IMR-90 (cell line): ENCODE data around the gene SLC7A6. TPM values are rescaled to one million over a fixed set of nuclear protein-coding genes. Genes with fewer than 3 reads are reported as not detected.

Experiments used
- ATAC-seq: fragments of 200-7000 bp; cut with Tn5 transposase; 2 replicates; pipeline ENCODE4 v1.9.1; 2020; ENCODE audit warnings: low read depth, mild to moderate bottlenecking, moderate library complexity
- BruUV-seq: library from RNA; stranded (reverse); fragments of 400-500 nt; replicated peaks from 2 replicates; lab custom pipeline; 2021; lab: Mats Ljungman, UMichigan
- CTCF ChIA-PET: fragments of 300-600 bp; formaldehyde crosslinking; extraction: SDS; loops from one replicate; lab custom pipeline; 2021; ENCODE audit warnings: antibody characterized with exemption; lab: Yijun Ruan, JAX
- POLR2A ChIA-PET: fragments of 300-600 bp; sonication (Branson Sonifier 250); formaldehyde crosslinking; loops from one replicate; lab custom pipeline; 2022; ENCODE audit warnings: antibody characterized with exemption; ENCODE audit not compliant: unreplicated experiment; lab: Charles Lee
- DNase-seq: peaks from one replicate; pipeline ENCODE4 v3.0.0; 2013
- H2AFZ ChIP-seq: replicated peaks from 2 replicates; pipeline ENCODE3; 2013; ENCODE audit warnings: low read length, mild to moderate bottlenecking; ENCODE audit not compliant: poor library complexity
- H2AK5ac ChIP-seq: 2 replicates; pipeline ENCODE4 v1.6.1; 2013; ENCODE audit warnings: low read depth, low read length, inconsistent platforms
- H2AK9ac ChIP-seq: replicated peaks from 2 replicates; pipeline ENCODE3; 2013; ENCODE audit warnings: mild to moderate bottlenecking, low read depth, low read length, moderate library complexity; ENCODE audit not compliant: poor library complexity
- H2BK120ac ChIP-seq: 2 replicates; pipeline ENCODE4 v1.6.1; 2013; ENCODE audit warnings: low read depth, low read length, inconsistent platforms
- H2BK15ac ChIP-seq: 3 replicates; pipeline ENCODE4 v1.6.1; 2013; ENCODE audit warnings: low read depth, low read length, inconsistent platforms
- H2BK20ac ChIP-seq: 2 replicates; pipeline ENCODE4 v1.6.1; 2013; ENCODE audit warnings: low read depth, mild to moderate bottlenecking, inconsistent platforms, low read length, moderate library complexity
- H2BK5ac ChIP-seq: 2 replicates; pipeline ENCODE4 v1.6.1; 2013; ENCODE audit warnings: mild to moderate bottlenecking, low read depth, low read length, inconsistent platforms; ENCODE audit not compliant: poor library complexity, severe bottlenecking
- H3K14ac ChIP-seq: replicated peaks from 2 replicates; pipeline ENCODE4 v1.6.1; 2013; ENCODE audit warnings: low read depth, low read length, inconsistent platforms
- H3K18ac ChIP-seq: 2 replicates; pipeline ENCODE4 v1.6.1; 2013; ENCODE audit warnings: low read depth, low read length, control low read depth
- H3K23ac ChIP-seq: 2 replicates; pipeline ENCODE4 v1.6.1; 2013; ENCODE audit warnings: low read depth, low read length, inconsistent platforms
- H3K27ac ChIP-seq: 2 replicates; pipeline ENCODE4 v1.5.1; 2013; ENCODE audit warnings: mild to moderate bottlenecking, control low read depth, low read length; ENCODE audit not compliant: insufficient read depth
- H3K27me3 ChIP-seq: 2 replicates; pipeline ENCODE4 v1.6.1; 2013; ENCODE audit warnings: low read length; ENCODE audit not compliant: control insufficient read depth, insufficient read depth
- H3K36me3 ChIP-seq: 2 replicates; pipeline ENCODE4 v1.6.1; 2013; ENCODE audit warnings: low read length, mixed read lengths; ENCODE audit not compliant: control insufficient read depth, insufficient read depth
- H3K4ac ChIP-seq: 2 replicates; pipeline ENCODE4 v1.6.1; 2013; ENCODE audit warnings: low read depth, low read length, inconsistent platforms
- H3K4me1 ChIP-seq: 2 replicates; pipeline ENCODE4 v1.6.1; 2013; ENCODE audit warnings: low read length, mixed read lengths; ENCODE audit not compliant: control insufficient read depth, insufficient read depth
- H3K4me2 ChIP-seq: 2 replicates; pipeline ENCODE4 v1.6.1; 2013; ENCODE audit warnings: low read depth, mild to moderate bottlenecking, control low read depth, low read length, moderate library complexity
- H3K4me3 ChIP-seq: 2 replicates; pipeline ENCODE4 v1.5.1; 2013; ENCODE audit warnings: low read depth, mild to moderate bottlenecking, control low read depth, low read length, moderate library complexity; ENCODE audit not compliant: insufficient read depth
- H3K56ac ChIP-seq: 2 replicates; pipeline ENCODE4 v1.6.1; 2013; ENCODE audit warnings: low read length, inconsistent platforms; ENCODE audit not compliant: insufficient read depth; ENCODE audit errors: extremely low read depth
- H3K79me1 ChIP-seq, 2 experiments: 2 replicates each; pipeline ENCODE4 v1.6.1; 2013; ENCODE audit warnings: low read length in 2 of 2, inconsistent platforms in 1 of 2, low read depth in 1 of 2
- H3K9ac ChIP-seq: 2 replicates; pipeline ENCODE4 v1.6.1; 2013; ENCODE audit warnings: low read depth, low read length, control low read depth
- H3K9me1 ChIP-seq: 2 replicates; pipeline ENCODE4 v1.6.1; 2013; ENCODE audit warnings: low read length, inconsistent platforms; ENCODE audit not compliant: insufficient read depth
- H3K9me3 ChIP-seq: 2 replicates; pipeline ENCODE4 v1.6.1; 2013; ENCODE audit warnings: low read length; ENCODE audit not compliant: control insufficient read depth, insufficient read depth
- H4K20me1 ChIP-seq: 2 replicates; pipeline ENCODE4 v1.6.1; 2013; ENCODE audit warnings: low read length, inconsistent platforms; ENCODE audit not compliant: insufficient read depth
- H4K5ac ChIP-seq: 2 replicates; pipeline ENCODE4 v1.6.1; 2013; ENCODE audit warnings: mild to moderate bottlenecking, low read depth, low read length, control low read depth
- H4K8ac ChIP-seq, 2 experiments: 2 replicates each; pipeline ENCODE4 v1.6.1; 2013; ENCODE audit warnings: low read depth in 2 of 2, low read length in 2 of 2, control low read depth in 1 of 2, inconsistent platforms in 1 of 2
- H4K91ac ChIP-seq: 2 replicates; pipeline ENCODE4 v1.6.1; 2013; ENCODE audit warnings: low read depth, low read length, inconsistent platforms; ENCODE audit not compliant: insufficient read depth
- BHLHE40 ChIP-seq: fragments of 150-350 bp; IDR thresholded peaks from 2 replicates; pipeline ENCODE4 v1.6.1; 2016; ENCODE audit warnings: mild to moderate bottlenecking, low read depth, low read length
- CEBPB ChIP-seq: IDR thresholded peaks from 2 replicates; pipeline ENCODE4 v1.6.1; 2012; ENCODE audit warnings: low read depth, low read length, improper control_type of control experiment
- CHD1 ChIP-seq: IDR thresholded peaks from 2 replicates; pipeline ENCODE4 v1.6.1; 2012; ENCODE audit warnings: low read depth, low read length, improper control_type of control experiment
- FOS ChIP-seq: fragments of 150-350 bp; IDR thresholded peaks from 2 replicates; pipeline ENCODE4 v1.6.1; 2016; ENCODE audit warnings: low read depth, low read length
- MAZ ChIP-seq: IDR thresholded peaks from 2 replicates; pipeline ENCODE4 v1.6.1; 2012; ENCODE audit warnings: low read depth, mild to moderate bottlenecking, low read length, improper control_type of control experiment, moderate library complexity, borderline replicate concordance
- MXI1 ChIP-seq: IDR thresholded peaks from 2 replicates; pipeline ENCODE4 v1.6.1; 2012; ENCODE audit warnings: low read depth, mild to moderate bottlenecking, low read length, moderate library complexity, borderline replicate concordance
- NFE2L2 ChIP-seq: fragments of 150-350 bp; IDR thresholded peaks from 2 replicates; pipeline ENCODE4 v1.6.1; 2016; ENCODE audit warnings: low read depth, mild to moderate bottlenecking, low read length
- POLR2A ChIP-seq: IDR thresholded peaks from 2 replicates; pipeline ENCODE4 v1.6.1; 2012; ENCODE audit warnings: mild to moderate bottlenecking, low read depth, low read length
- RAD21 ChIP-seq: IDR thresholded peaks from 2 replicates; pipeline ENCODE4 v1.6.1; 2012; ENCODE audit warnings: low read length, improper control_type of control experiment
- RCOR1 ChIP-seq: IDR thresholded peaks from 2 replicates; pipeline ENCODE4 v1.6.1; 2012; ENCODE audit warnings: mild to moderate bottlenecking, low read length, improper control_type of control experiment; ENCODE audit not compliant: insufficient replicate concordance
- RFX5 ChIP-seq: IDR thresholded peaks from 2 replicates; pipeline ENCODE4 v1.8.0; 2012; ENCODE audit warnings: low read depth, mild to moderate bottlenecking, low read length, moderate library complexity
- SMC3 ChIP-seq: fragments of 150-350 bp; IDR thresholded peaks from 2 replicates; pipeline ENCODE4 v1.6.1; 2016; ENCODE audit warnings: low read depth, mild to moderate bottlenecking, antibody characterized with exemption, low read length, moderate library complexity
- WGBS, 2 experiments: methylation state at CpG; one replicate each; pipeline versions ENCODE4 v1.1.5 to v1.1.7; 2013; ENCODE audit warnings: missing lambda C conversion rate in 2 of 2; ENCODE audit not compliant: insufficient read length in 1 of 2; ENCODE audit errors: extremely low coverage in 2 of 2; 5-methylcytosine and 5-hydroxymethylcytosine counted together
- dilution Hi-C: fragments of 300-500 bp; cut with HindIII; formaldehyde crosslinking; loops from one replicate; pipeline ENCODE4 v1.14.3; 2018; ENCODE audit warnings: low sequenced_read_pairs; ENCODE audit not compliant: unreplicated experiment
- in situ Hi-C: fragments of 300-500 bp; cut with MboI; formaldehyde crosslinking; loops from 3 replicates; pipeline ENCODE4 v1.14.3; 2019; ENCODE audit warnings: low sequenced_read_pairs, inconsistent platforms, mixed read lengths
- intact Hi-C: fragments of 100-400 bp; cut with micrococcal nuclease; formaldehyde crosslinking; loops from 2 replicates; pipeline ENCODE4 v1.10.0; 2022
- polyA plus RNA-seq, 3 experiments: library from polyadenylated mRNA; depleted of rRNA; stranded (reverse); fragments of >200 nt; gene quantifications; 2 replicates each; pipeline ENCODE4 v1.2.3, GENCODE V29; 2012; ENCODE audit warnings: low replicate concordance in 1 of 3
- total RNA-seq: library from RNA; depleted of rRNA; stranded (reverse); fragments of >200 nt; gene quantifications from 2 replicates; pipeline ENCODE4 v1.2.3, GENCODE V29; 2012
- TF ChIP-seq, protein P1 (sequence below): fragments of 150-350 bp; IDR thresholded peaks from 2 replicates; pipeline ENCODE4 v1.6.1; 2016; ENCODE audit warnings: low read depth, mild to moderate bottlenecking, low read length, moderate library complexity, borderline replicate concordance
- TF ChIP-seq, protein P2 (sequence below): conservative IDR thresholded peaks from 2 replicates; pipeline ENCODE4 v1.5.1; 2012; ENCODE audit warnings: mild to moderate bottlenecking, low read depth, low read length, improper control_type of control experiment

SLC7A6 gene
- total and polyA plus RNA-seq, 2 of the 4 experiments (the other 2 are of a cell fraction) = 29.4 to 36.1 TPM

DNA sequence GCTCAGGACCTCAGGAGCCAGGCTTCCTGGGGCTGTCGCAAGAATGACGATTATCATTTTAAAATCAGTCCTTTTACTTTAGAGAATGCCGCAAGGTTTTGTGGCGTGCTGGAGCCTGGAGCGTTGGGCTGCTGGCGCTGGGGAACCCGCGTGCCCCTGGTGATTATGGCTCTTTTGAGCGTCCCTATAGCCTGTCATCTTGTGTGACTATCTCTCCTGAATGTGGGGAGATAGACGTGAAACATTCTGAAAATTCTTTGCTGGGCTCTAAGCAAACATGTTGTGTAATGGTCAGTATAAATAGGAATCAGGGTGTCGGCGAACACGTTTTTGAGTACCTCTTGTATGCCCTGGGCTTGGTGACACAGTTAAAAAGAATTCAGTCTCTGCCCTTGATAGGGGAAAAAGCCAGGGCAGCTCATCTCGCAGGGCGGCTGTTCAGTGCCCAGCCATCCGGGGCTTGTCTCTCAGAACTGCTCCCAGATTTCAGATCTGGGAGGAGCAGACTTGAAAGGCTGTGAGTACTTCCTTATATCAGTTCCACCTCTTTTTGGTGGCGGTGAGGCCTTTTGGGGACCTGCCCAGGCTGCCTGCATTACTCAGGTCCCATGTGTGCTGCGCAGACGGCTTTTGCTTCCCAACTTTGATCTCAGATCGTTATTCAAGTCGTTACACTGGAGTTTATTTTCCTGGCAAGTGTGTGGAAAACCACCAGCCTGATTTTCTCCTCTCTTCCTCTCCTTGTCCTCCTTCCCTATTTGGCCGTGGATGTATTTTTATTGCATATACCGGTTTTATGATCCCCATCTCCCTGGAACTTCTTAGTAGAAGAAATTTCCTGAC, 973 bp downstream of the SLC7A6 start:
- BruUV-seq = TSS peak; percentile 19
- dilution Hi-C loops = no loop called here
- no peak for TF ChIP-seq MAZ
- TF ChIP-seq, protein P1, sequence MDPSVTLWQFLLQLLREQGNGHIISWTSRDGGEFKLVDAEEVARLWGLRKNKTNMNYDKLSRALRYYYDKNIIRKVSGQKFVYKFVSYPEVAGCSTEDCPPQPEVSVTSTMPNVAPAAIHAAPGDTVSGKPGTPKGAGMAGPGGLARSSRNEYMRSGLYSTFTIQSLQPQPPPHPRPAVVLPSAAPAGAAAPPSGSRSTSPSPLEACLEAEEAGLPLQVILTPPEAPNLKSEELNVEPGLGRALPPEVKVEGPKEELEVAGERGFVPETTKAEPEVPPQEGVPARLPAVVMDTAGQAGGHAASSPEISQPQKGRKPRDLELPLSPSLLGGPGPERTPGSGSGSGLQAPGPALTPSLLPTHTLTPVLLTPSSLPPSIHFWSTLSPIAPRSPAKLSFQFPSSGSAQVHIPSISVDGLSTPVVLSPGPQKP = no peak
- no peak for TF ChIP-seq RAD21
- no peak for TF ChIP-seq RFX5
- TF ChIP-seq, protein P2, sequence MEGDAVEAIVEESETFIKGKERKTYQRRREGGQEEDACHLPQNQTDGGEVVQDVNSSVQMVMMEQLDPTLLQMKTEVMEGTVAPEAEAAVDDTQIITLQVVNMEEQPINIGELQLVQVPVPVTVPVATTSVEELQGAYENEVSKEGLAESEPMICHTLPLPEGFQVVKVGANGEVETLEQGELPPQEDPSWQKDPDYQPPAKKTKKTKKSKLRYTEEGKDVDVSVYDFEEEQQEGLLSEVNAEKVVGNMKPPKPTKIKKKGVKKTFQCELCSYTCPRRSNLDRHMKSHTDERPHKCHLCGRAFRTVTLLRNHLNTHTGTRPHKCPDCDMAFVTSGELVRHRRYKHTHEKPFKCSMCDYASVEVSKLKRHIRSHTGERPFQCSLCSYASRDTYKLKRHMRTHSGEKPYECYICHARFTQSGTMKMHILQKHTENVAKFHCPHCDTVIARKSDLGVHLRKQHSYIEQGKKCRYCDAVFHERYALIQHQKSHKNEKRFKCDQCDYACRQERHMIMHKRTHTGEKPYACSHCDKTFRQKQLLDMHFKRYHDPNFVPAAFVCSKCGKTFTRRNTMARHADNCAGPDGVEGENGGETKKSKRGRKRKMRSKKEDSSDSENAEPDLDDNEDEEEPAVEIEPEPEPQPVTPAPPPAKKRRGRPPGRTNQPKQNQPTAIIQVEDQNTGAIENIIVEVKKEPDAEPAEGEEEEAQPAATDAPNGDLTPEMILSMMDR = no peak
- TF ChIP-seq NFE2L2 = no peak
- no peak for TF ChIP-seq MXI1
- TF ChIP-seq RCOR1 = no peak
- TF ChIP-seq POLR2A = peak; percentile 60; the same call in 1 of the 2 replicates
- TF ChIP-seq BHLHE40 = peak; percentile 68
- peak; percentile 79 for TF ChIP-seq CEBPB
- TF ChIP-seq FOS = 0 out of 2 replicates have a peak, but pooled peaks have one; percentile 10
- TF ChIP-seq CHD1 = no peak; the same call in 1 of the 2 replicates
- no peak for TF ChIP-seq SMC3

More for the DNA sequence above, 973 bp downstream of the SLC7A6 start:
- Histone ChIP-seq H3K9me3 (no peaks in the 10 kb centered on the region), H2BK20ac (no peak overlapping the region; the same call in 1 of the 2 replicates), H3K23ac (peak overlapping the region; percentile 98), H2BK5ac (peak overlapping the region; percentile 97), H3K27ac (peak overlapping the region; percentile 91), H3K4me2 (peak overlapping the region; percentile 89), H3K9ac (peak overlapping the region; percentile 95), H3K79me1 (peaks cover 3 to 52% of the 10 kb centered on the region in 2 experiments), H2BK15ac (peak overlapping the region; percentile 23; the same call in 1 of the 3 replicates), H4K91ac (peak overlapping the region; percentile 79), H3K4me1 (peaks cover 10% of the 10 kb centered on the region), H3K4me3 (peak overlapping the region; percentile 84), H4K20me1 (peaks cover 34% of the 10 kb centered on the region), H3K56ac (peak overlapping the region; percentile 84), H3K27me3 (no peaks in the 10 kb centered on the region), H4K5ac (peak overlapping the region; percentile 47), H3K9me1 (peaks cover 10% of the 10 kb centered on the region; the same call in 1 of the 2 replicates), H3K36me3 (peaks cover 2% of the 10 kb centered on the region; the same call in 1 of the 2 replicates), H4K8ac (peak overlapping the region; percentile 84 to 90), H2BK120ac (peak overlapping the region; percentile 72), H3K14ac (peak overlapping the region; percentile 93), H2AK5ac (peak overlapping the region; percentile 92), H2AFZ (peak overlapping the region; percentile 96), H3K4ac (peak overlapping the region; percentile 95), H2AK9ac (peak overlapping the region; percentile 91), H3K18ac (peak overlapping the region; percentile 40)
- intact Hi-C loops = loop anchor here (5.0 kb wide), 1 partner anchor 47 kb away; the partner anchor contains the start of genes PRMT7 and SLC7A6OS
- in situ Hi-C loops = no loop called here
- peak; percentile 36 for ATAC-seq
- DNase-seq = peak; percentile 69
- WGBS, 2 experiments = 3% methylated on average over 15 of the region's 23 CpGs; no CpG with 5 or more reads in 1 of the 2 experiments
- ChIA-PET POLR2A (interaction anchor here (1.6 kb wide), 1 partner anchor 67 kb away, joined by 3 read pairs; no protein-coding TSS in a partner anchor), CTCF (interaction anchor here (2.2 kb wide), 1 partner anchor 11 kb away, joined by 7 read pairs; no protein-coding TSS in a partner anchor)
